HAP-1 (cell line): ENCODE data around the gene RABGAP1L.
"Not testable (repeated sequence)": the region's sequence is repeated elsewhere in the genome, so short reads cannot be mapped to it uniquely, and the experiment has no call there.

Experiments
- DNase-seq, 2 experiments: peaks; one replicate each; pipeline ENCODE4 v3.0.0-alpha.2; 2016 to 2020; ENCODE audit warnings: low spot score in 2 of 2
- H3K27me3 ChIP-seq: fragments of 250-450 bp; sonication (Bioruptor Pico); 2 replicates; pipeline ENCODE4 v1.5.1; 2020; ENCODE audit warnings: low read depth, mild to moderate bottlenecking, moderate library complexity
- H3K36me3 ChIP-seq: fragments of 250-450 bp; sonication (Bioruptor Pico); replicated peaks from 2 replicates; pipeline ENCODE4 v1.5.1; 2020; ENCODE audit warnings: mild to moderate bottlenecking
- H3K4me1 ChIP-seq: fragments of 250-450 bp; sonication (Bioruptor Pico); 2 replicates; pipeline ENCODE4 v1.5.1; 2020; ENCODE audit warnings: mild to moderate bottlenecking
- H3K4me3 ChIP-seq: fragments of 250-450 bp; sonication (Bioruptor Pico); 2 replicates; pipeline ENCODE4 v1.5.1; 2020; ENCODE audit warnings: mild to moderate bottlenecking, moderate library complexity
- H3K9me3 ChIP-seq: fragments of 250-450 bp; sonication (Bioruptor Pico); 2 replicates; pipeline ENCODE4 v1.5.1; 2020; ENCODE audit warnings: mild to moderate bottlenecking, moderate library complexity
- in situ Hi-C: fragments of 300-500 bp; cut with MboI; formaldehyde crosslinking; loops from 3 replicates; pipeline ENCODE4 v1.14.3; 2020; ENCODE audit warnings: low sequenced_read_pairs, inconsistent platforms, mixed read lengths

RABGAP1L gene

DNA sequence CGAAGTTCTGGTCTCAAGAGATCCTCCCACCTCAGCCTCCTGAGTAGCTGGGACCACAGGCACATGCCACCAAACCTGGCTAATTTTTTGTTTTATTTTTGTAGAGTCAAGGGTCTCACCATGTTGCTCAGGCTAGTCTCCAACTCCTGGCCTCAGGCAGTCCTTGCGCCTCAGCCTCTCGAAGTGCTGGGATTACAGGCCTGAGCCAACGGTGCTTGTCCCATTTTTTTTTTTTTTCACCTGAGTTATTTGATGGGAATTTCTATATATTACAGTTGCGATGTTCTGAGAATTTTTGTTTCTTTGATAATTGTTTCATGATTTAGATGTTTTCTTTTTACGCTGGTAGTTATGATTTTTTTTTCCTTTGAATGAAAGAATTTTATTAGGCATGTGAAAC is 2.5 kb downstream of the RABGAP1L start:
- in situ Hi-C loops, result loop anchor here (10.0 kb wide), 1 partner anchor 57 kb away; no protein-coding TSS in a partner anchor
- Histone ChIP-seq H3K27me3 (no peaks in the 10 kb centered on the region), H3K9me3 (no peaks in the 10 kb centered on the region), H3K4me1 (peaks cover 5% of the 10 kb centered on the region; the same call in 1 of the 2 replicates), H3K36me3 (no peaks in the 10 kb centered on the region), H3K4me3 (no peak overlapping the region)
- DNase-seq, result no peak

DNA sequence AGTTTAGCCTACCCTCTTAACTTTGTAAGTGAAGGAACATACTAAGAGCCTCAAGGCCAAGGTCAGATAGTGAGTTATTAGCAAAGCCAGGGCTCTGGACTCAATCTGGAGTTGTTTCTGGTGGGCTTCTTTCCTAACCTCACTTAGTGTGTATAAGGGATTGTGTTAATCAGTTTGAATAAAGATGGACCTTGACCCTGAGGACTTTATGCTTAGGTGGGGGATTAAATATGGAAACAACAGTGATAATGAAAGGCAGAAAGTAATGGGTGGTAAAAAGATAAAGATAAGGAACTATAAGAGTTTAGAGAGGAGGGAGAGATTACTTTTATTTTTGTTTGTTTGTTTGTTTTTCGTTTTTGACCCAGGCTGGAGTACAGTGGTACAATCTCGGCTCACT is 5.5 kb downstream of the RABGAP1L start:
- no peaks in the 10 kb centered on the region for H3K9me3 ChIP-seq
- no peak overlapping the region for H3K4me3 ChIP-seq
- H3K4me1 ChIP-seq, result peaks cover 5% of the 10 kb centered on the region; the same call in 1 of the 2 replicates
- no peak for DNase-seq
- H3K36me3 ChIP-seq, result no peaks in the 10 kb centered on the region
- no peaks in the 10 kb centered on the region for H3K27me3 ChIP-seq
- in situ Hi-C loops, result loop anchor here (10.0 kb wide), 1 partner anchor 60 kb away; no protein-coding TSS in a partner anchor

DNA sequence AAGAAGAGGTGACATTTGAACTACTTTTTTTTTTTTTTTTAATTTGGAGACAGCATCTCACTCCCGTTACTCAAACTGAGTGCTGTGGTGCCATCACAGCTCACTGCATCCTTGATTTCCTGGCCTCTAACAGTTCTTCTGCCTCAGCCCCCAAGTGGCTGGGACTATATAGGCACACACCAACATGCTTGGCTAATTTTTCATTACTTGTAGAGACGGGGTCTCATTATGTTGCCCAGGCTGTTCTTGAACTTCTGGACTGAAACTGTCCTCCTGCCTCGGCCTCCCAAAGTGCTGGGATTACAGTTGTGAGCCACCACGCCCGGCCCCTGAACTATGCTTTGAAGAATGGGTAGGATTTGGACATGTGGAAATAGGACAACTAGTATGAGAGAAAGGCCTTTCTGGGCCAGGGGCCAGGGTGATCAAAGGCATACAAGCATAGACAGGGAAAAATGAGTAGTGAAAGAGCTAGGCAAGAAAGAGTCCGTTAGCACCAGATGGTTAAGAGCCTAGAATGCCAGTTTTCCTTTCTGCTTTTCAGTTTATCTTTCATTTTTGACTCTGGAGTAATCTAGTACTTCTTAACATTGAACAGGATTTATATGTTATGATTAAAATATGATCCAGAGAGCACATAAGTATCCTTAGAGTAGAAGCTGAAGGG is 6.3 kb downstream of the RABGAP1L start:
- Histone ChIP-seq H3K4me1 (peaks cover 2% of the 10 kb centered on the region; the same call in 1 of the 2 replicates), H3K27me3 (no peaks in the 10 kb centered on the region), H3K36me3 (no peaks in the 10 kb centered on the region), H3K4me3 (no peak overlapping the region), H3K9me3 (no peaks in the 10 kb centered on the region)
- no peak for DNase-seq
- in situ Hi-C loops, result loop anchor here (10.0 kb wide), 1 partner anchor 61 kb away; no protein-coding TSS in a partner anchor

GRCh38 chr1:174166530-174167264 is 7.4 kb downstream of the RABGAP1L start:
- no peaks in the 10 kb centered on the region for H3K36me3 ChIP-seq
- in situ Hi-C loops, result loop anchor here (10.0 kb wide), 1 partner anchor 62 kb away; no protein-coding TSS in a partner anchor

GRCh38 chr1:174167265-174167803 is 8.0 kb downstream of the RABGAP1L start:
- in situ Hi-C loops, result loop anchor here (10.0 kb wide), 1 partner anchor 63 kb away; no protein-coding TSS in a partner anchor
- no peaks in the 10 kb centered on the region for H3K9me3 ChIP-seq
- no peak overlapping the region for H3K4me3 ChIP-seq

More at GRCh38 chr1:174166530-174167264, 7.4 kb downstream of the RABGAP1L start:
- DNase-seq, result no peak
- H3K4me1 ChIP-seq, result no peaks in the 10 kb centered on the region
- no peaks in the 10 kb centered on the region for H3K27me3 ChIP-seq
- no peaks in the 10 kb centered on the region for H3K9me3 ChIP-seq
- H3K4me3 ChIP-seq, result no peak overlapping the region

GRCh38 chr1:174169342-174169741 is 10.0 kb downstream of the RABGAP1L start:
- H3K4me3 ChIP-seq, result no peak overlapping the region
- H3K4me1 ChIP-seq, result no peaks in the 10 kb centered on the region
- H3K27me3 ChIP-seq, result no peaks in the 10 kb centered on the region
- H3K9me3 ChIP-seq, result no peaks in the 10 kb centered on the region
- in situ Hi-C loops, result loop anchor here (10.0 kb wide), 1 partner anchor 65 kb away; no protein-coding TSS in a partner anchor
- no peak for DNase-seq
- H3K36me3 ChIP-seq, result no peaks in the 10 kb centered on the region

More at GRCh38 chr1:174167265-174167803, 8.0 kb downstream of the RABGAP1L start:
- Histone ChIP-seq H3K4me1 (no peaks in the 10 kb centered on the region), H3K27me3 (no peaks in the 10 kb centered on the region), H3K36me3 (no peaks in the 10 kb centered on the region)
- DNase-seq, result no peak

DNA sequence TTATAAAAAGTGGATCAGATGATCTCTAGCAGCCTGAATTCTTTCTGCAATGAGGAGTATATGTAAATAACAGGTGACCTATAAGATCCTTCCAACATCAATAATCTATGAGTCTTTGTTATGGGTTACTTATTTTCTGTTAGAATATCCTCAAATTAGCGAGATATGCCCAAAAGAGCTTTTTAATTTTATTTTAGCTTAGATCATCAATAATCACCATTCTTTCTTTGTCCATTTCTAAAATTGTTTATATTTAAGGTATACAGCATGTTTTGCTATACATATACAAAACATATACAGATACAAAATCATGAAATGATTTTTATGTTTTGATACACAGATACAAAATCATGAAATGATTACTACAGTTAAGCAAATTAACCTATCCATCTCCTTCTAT is 11.8 kb downstream of the RABGAP1L start:
- no peak for DNase-seq
- H3K9me3 ChIP-seq, result no peaks in the 10 kb centered on the region
- H3K4me3 ChIP-seq, result no peak overlapping the region
- H3K27me3 ChIP-seq, result no peaks in the 10 kb centered on the region
- no peaks in the 10 kb centered on the region for H3K36me3 ChIP-seq
- in situ Hi-C loops, result no loop called here
- no peaks in the 10 kb centered on the region for H3K4me1 ChIP-seq

DNA sequence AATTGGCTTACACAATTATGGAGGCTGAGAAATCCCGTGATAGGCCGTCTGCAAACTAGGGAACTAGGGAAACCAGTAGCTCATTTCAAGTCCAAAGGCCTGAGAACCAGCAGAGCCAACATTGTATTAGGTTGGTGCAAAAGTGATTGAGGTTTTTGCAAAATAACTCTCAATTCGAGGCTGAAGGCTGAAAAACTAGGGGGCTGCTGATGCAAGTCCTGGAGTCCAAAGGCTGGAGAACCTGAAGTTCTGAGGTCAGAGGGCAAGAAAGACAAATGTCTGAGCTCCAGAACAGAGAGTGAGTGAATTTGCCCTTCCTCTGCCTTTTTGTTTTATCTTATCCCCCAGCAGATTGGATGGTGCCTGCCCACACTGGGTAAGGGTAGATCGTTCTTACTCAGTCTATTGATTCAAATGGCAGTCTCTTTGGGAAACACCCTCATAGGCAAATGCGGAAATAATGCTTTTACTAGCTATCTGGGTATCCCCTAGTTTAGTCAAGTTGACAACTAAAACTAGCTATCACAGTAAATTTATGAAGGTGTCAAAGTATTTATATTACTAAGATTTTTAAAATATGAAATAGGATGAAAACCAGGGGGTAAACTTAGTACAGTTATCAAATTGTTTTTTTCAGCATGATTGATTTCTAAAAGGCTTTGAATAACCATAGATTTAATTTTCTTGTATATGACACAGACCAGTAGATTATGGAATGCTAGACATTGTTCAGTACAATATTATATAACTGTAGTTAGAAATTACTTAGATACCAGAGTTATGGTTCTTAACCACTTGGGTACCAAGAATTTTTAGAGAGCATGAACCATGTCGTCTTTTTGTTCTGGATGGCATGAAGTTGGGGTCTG is 15.4 kb downstream of the RABGAP1L start:
- in situ Hi-C loops, result no loop called here
- H3K9me3 ChIP-seq, result 0 out of 2 replicates have a peak, but pooled peaks cover 3% of the 10 kb centered on the region
- H3K4me3 ChIP-seq, result no peak overlapping the region
- no peaks in the 10 kb centered on the region for H3K27me3 ChIP-seq
- H3K36me3 ChIP-seq, result no peaks in the 10 kb centered on the region
- DNase-seq, result no peak
- H3K4me1 ChIP-seq, result no peaks in the 10 kb centered on the region

DNA sequence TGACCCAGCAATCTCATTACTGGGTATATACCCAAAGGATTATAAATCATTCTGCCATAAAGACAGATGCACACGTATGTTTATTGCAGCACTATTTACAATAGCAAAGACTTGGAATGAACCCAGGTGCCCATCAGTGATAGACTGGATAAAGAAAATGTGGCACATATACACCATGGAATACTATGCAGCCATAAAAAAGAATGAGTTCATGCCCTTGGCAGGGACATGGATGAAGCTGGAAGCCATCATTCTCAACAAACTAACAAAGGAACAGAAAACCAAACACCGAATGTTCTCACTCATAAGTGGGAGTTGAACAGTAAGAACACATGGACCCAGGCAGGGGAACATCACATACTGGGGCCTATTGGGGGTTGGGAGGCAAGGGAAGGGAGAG is 19.1 kb downstream of the RABGAP1L start:
- H3K27me3 ChIP-seq, H3K36me3 ChIP-seq, H3K4me3 ChIP-seq, DNase-seq, H3K9me3 ChIP-seq, in situ Hi-C loops, H3K4me1 ChIP-seq: not testable (repeated sequence)

DNA sequence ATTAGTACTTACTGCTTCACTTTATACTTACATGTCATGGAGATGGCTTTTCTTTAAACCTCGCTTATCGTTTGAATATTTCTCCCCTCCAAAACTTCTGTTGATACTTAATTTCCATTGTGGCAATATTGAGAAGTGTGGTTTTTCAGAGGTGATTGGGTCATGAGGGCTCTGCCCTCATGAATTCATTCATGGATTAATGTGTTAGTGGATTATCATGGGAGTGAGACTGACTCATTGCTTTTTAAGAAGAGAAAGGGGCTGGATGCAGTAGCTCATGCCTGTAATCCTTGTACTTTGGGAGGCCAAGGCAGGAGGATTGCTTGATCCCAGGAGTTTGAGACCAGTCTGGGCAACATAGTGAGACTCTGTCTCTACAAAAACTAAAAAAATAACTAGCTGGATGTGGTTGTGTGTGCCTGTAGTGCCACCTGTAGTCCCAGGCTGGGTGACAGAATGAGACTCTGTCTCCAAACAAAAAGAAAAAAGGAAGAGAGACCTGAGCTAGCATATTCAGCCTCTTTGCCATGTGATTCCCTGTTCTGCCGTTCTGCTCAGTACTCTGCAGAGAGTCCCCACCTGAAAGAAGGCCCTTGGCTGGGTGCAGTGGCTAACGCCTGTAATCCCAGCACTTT is 30.2 kb downstream of the RABGAP1L start:
- in situ Hi-C loops, result no loop called here
- Histone ChIP-seq H3K36me3 (no peaks in the 10 kb centered on the region), H3K4me1 (no peaks in the 10 kb centered on the region), H3K9me3 (peaks cover 3% of the 10 kb centered on the region; the same call in 1 of the 2 replicates), H3K27me3 (no peaks in the 10 kb centered on the region), H3K4me3 (no peak overlapping the region)
- DNase-seq, result no peak

GRCh38 chr1:174190691-174191199 is 31.4 kb downstream of the RABGAP1L start:
- Histone ChIP-seq H3K27me3 (no peaks in the 10 kb centered on the region), H3K9me3 (peaks cover 3% of the 10 kb centered on the region; the same call in 1 of the 2 replicates), H3K4me1 (no peaks in the 10 kb centered on the region), H3K36me3 (no peaks in the 10 kb centered on the region), H3K4me3 (no peak overlapping the region)
- in situ Hi-C loops, result no loop called here
- no peak for DNase-seq

DNA sequence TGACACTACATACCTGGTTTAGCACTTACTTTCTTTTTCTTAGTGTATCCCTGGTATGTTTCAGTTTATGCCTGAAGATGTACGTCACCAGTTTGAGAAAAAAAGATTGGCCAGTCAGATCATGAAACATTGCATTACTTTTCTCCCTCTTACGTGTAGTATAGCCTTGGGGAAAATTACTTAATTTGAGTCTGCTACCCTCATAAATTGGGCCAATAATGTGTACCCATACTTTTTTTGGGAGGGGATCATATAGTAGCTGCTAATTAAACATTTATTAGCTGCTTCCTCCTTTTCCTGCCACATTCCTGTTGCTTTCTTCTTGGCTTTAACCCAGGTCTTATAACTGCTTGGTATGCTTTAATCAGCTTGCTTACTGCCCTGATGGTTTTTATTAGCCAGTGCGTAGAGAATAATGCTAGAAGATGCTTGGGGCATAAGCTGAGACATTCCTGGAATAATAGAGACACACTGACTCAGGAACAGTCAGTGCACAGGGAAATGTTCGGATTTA is 32.1 kb downstream of the RABGAP1L start:
- no peaks in the 10 kb centered on the region for H3K27me3 ChIP-seq
- no peaks in the 10 kb centered on the region for H3K36me3 ChIP-seq
- H3K9me3 ChIP-seq, result peaks cover 3% of the 10 kb centered on the region; the same call in 1 of the 2 replicates
- H3K4me3 ChIP-seq, result no peak overlapping the region
- no peaks in the 10 kb centered on the region for H3K4me1 ChIP-seq
- in situ Hi-C loops, result no loop called here
- no peak for DNase-seq
